Testis (tissue), 2 donors: ENCODE data around the gene CDK17.

Experiments used
- POLR2A ChIP-seq: fragments of 450-650 bp; IDR thresholded peaks from one replicate; pipeline ENCODE4 v1.6.1; 2017; ENCODE audit warnings: antibody characterized with exemption, mild to moderate bottlenecking, moderate library complexity
- TF ChIP-seq, protein P1 (sequence below), 3 experiments: fragments of 450-650 bp in 2 of 3; fragments of 200-600 bp in 1 of 3; sonication (generic) in 1 of 3; IDR thresholded peaks; one replicate each; pipeline ENCODE4 v1.5.1; 2016 to 2019; ENCODE audit warnings: antibody characterized with exemption in 3 of 3, mild to moderate bottlenecking in 2 of 3, moderate library complexity in 1 of 3

DNA sequence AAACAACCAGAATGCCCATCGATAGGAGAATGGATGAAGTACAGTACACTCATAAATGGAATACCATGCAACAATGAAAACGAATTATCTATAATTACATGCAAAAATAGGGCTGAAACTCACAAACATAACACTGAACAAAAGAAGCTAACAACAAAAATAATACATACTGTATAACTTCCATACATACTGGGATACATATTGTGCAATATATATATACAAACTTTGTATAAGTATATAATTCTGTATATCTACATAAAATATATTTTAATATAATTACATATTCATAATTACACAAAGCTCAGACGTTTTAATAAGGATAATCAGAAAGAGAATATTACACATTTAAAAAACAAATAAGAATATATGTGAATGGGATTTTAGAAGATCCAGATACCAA, 90.2 kb downstream of the CDK17 start:
- TF ChIP-seq POLR2A = no peak
- TF ChIP-seq, protein P1, sequence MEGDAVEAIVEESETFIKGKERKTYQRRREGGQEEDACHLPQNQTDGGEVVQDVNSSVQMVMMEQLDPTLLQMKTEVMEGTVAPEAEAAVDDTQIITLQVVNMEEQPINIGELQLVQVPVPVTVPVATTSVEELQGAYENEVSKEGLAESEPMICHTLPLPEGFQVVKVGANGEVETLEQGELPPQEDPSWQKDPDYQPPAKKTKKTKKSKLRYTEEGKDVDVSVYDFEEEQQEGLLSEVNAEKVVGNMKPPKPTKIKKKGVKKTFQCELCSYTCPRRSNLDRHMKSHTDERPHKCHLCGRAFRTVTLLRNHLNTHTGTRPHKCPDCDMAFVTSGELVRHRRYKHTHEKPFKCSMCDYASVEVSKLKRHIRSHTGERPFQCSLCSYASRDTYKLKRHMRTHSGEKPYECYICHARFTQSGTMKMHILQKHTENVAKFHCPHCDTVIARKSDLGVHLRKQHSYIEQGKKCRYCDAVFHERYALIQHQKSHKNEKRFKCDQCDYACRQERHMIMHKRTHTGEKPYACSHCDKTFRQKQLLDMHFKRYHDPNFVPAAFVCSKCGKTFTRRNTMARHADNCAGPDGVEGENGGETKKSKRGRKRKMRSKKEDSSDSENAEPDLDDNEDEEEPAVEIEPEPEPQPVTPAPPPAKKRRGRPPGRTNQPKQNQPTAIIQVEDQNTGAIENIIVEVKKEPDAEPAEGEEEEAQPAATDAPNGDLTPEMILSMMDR (IDR thresholded peaks at IDR 0.05) = no peak
